HG03520 (cell line): ENCODE measurements around the gene IPO4.

Experiments used
- ATAC-seq: cut with Tn5 transposase; IDR thresholded peaks from one replicate; pipeline ENCODE4 v1.9.1; 2021; ENCODE audit warnings: mild to moderate bottlenecking, moderate library complexity; ENCODE audit not compliant: unreplicated experiment

The IPO4 gene

GRCh38 chr14:24150993-24151392, 37.6 kb downstream of the IPO4 start:
- ATAC-seq: no peak

- no peak for ATAC-seq
Observed at GRCh38 chr14:24150567-24150966, 38.0 kb downstream of the IPO4 start.

DNA sequence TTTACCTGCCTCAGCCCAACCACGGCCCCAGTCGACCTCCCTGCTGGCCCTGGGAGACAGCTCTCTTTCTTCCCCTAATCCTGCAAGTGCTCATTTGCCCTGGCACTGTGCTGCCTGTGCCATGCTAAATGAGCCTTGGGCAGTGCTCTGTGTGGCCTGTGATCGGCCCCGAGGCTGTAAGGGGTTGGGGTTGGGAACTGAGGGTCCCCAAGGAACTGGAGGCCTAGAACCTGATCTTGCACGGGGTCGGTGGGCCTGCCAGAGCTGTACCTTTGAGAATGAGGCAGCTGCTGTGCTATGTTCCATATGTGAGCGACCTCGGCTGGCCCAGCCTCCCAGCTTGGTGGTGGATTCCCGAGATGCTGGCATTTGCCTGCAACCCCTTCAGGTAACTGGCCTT, 38.6 kb downstream of the IPO4 start:
- no peak for ATAC-seq

- ATAC-seq: no peak
Observed at GRCh38 chr14:24149302-24149969, 39.2 kb downstream of the IPO4 start.

DNA sequence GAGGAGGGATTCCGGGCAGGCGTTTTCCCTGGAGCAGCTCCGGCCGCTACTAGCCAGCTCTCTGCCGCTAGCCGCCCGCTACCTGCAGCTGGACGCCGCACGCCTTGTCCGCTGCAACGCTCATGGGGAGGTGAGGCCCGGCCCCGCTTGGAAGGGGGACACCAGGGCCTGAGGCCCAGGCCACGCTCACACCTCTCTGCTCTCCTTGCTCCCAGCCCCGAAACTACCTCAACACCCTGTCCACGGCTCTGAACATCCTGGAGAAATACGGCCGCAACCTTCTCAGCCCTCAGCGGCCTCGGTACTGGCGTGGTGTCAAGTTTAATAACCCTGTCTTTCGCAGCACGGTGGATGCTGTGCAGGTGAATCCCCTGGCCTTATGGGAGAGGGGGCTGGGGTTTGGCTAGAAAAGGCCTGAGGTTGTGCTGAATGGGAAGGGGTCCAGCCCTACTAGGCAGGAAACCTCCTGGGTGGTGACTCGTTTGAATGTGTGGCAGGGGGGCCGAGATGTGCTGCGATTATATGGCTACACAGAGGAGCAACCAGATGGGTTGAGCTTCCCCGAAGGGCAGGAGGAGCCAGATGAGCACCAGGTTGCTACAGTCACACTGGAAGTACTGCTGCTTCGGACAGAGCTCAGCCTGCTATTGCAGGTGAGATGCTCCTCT, 40.7 kb downstream of the IPO4 start:
- ATAC-seq: no peak

GRCh38 chr14:24146978-24147760, 41.4 kb downstream of the IPO4 start, which contains the start of gene RNF31:
Gene RNF31 (plus strand): TSS chr14:24147498. CDS start chr14:24147699, 201 bp downstream.
- peak; percentile 81 for ATAC-seq

DNA sequence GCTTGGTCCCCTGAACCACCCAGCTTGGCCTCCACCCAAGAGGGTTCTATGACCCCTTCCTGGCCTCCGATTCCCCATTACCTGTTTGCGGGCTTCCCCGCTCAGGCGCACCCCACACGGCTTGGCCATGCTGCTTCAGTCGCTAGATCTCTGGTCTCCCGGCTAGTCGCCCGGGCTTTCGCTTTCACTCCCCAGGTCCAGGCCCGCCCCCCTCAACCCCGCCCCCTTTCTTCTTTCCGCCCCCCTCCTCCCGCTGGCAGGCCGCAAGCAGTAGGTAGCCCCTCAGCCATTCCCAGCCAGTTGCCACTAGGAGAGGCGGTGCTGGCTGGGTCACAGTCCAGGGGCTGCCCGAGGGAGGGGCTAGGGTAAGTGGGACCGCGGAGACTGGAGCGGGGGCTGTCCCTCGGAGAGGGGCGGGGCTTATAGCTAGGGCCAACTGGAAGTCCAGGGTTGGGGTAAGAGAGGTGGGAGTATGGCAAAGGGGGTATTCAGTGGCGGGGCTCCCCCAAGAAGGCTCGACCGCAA, 42.1 kb downstream of the IPO4 start, which contains the start of gene PSME2:
Gene PSME2 (minus strand): TSS at position 158 of the 525 bp plus-strand sequence. CDS start 29 bp downstream, at position 129.
- peak; percentile 54 for ATAC-seq

GRCh38 chr14:24145690-24146452, 42.7 kb downstream of the IPO4 start:
- no peak for ATAC-seq

GRCh38 chr14:24145219-24145618, 43.4 kb downstream of the IPO4 start:
- ATAC-seq: no peak

- no peak for ATAC-seq
Observed at GRCh38 chr14:24144451-24144850, 44.2 kb downstream of the IPO4 start.

GRCh38 chr14:24143511-24143910, 45.1 kb downstream of the IPO4 start:
- no peak for ATAC-seq

DNA sequence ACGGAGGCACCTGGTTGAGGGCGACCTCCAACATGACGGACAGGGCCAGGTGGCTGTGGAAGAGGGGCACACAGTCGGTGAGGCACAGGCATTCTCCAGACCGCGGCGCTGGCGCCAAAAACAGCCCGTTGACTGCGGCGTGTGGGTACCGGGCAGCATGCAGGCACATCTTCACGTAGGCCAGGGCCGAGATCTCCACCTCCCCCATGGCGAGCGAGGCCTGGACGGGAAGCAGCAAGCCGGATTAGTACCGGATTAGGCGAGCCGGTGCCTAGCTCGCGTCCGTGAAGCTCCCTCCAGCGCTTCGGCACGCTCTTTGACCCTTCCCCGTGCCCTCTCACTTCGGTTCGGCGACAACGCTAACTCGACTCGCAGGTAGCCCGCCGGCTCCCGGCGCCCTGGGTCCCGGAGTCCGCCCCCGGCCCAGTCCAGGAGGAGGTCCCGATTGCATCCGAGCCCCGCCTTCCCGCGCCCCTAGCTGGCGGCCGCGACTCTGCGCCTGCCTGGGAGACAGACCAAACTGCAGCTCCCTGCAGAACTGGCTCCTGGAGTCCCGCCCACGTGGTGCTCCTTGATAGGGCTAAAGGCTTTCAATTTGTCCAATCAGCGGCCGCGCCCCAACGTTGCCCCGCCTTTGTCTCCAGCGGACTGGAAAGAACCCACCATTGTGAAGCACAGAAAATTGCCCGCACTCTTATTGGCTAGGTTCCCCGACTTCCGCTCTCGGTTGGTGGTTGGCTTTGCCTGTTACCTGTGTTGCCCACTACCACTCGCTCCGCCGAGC, 47.3 kb downstream of the IPO4 start, which contains the start of gene EMC9:
Gene EMC9 (minus strand): TSS at position 495 of the 784 bp plus-strand sequence. CDS start 287 bp downstream, at position 208.
- ATAC-seq: peak; percentile 76

DNA sequence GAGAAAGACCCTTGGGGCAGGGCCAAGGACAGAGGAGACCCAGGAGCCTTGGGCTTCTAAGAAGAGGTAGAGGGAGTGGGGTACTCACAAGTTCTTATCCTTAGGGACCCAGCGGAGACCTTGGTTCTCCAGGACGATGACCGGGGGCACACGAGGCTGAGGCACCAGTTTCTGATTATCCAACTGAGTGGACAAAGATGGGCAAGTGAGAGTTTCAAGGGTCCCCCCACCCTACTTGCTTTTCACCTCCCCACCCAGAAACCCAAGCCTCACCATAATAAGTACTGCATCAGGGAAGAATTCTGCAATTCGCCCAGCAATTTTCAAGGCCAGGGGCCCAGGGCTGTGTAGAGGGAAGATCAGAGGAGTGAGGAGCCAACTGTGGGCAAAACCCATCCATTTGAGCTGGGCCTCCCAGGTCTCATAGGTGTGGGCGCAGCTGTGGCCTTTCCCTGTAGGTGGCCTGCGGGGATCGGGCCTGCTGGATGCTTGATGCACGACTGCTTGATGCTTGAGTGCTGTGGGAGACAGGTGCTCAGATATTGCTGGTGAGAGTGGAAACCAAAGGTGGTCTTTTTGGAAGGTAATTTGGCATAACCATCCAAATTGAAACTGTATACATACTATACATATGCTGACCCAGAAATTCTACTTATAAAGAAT, 49.2 kb downstream of the IPO4 start:
- ATAC-seq: no peak

- no peak for ATAC-seq
Observed at GRCh38 chr14:24138396-24139271, 50.0 kb downstream of the IPO4 start.

GRCh38 chr14:24137529-24138395, 50.9 kb downstream of the IPO4 start:
- no peak for ATAC-seq

DNA sequence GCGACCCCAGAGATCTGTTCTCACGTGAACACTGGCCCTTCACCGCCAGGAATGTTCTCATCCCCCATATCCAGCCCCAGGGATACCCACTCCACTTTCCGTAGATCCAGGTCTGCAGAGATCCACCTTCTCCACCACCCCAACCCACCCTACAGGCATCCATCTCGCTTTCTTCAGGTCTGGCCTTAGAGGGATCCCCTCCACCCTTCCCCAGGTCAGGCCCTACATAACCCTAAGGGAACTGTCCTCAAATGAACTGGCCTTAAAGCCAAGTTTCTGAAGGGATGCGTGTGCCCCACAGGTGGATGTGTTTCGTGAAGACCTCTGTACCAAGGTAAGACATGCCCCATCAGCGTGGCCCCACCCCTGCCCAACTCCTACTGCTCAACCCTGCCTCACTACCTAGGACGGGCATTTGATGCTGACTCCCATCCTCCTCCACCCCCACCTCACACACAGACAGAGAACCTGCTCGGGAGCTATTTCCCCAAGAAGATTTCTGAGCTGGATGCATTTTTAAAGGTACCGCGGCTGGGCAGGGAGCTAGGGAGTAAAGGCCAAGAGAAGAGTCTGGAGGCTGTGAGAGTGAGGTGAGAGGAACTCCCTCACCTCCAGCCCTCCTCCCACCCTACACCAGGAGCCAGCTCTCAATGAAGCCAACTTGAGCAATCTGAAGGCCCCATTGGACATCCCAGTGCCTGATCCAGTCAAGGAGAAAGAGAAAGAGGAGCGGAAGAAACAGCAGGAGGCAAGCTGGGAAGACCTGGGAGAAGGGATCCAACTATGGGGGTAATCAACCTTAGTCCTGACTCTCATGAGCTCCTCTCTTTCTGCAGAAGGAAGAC, 51.7 kb downstream of the IPO4 start:
- no peak for ATAC-seq
